NCI-H2196 (cell line): Measurements from ENCODE around the gene LNP1.
A peak's percentile ranks its signal among the peaks of the same experiment; 100 is the strongest.
"Not testable (repeated sequence)": the region's sequence is repeated elsewhere in the genome, so short reads cannot be mapped to it uniquely, and the experiment has no call there.

ENCODE experiments used
- DNase-seq: peaks from one replicate; lab custom pipeline; 2025; ENCODE audit not compliant: unreplicated experiment; lab: John Stamatoyannopoulos, UW

LNP1 gene

DNA sequence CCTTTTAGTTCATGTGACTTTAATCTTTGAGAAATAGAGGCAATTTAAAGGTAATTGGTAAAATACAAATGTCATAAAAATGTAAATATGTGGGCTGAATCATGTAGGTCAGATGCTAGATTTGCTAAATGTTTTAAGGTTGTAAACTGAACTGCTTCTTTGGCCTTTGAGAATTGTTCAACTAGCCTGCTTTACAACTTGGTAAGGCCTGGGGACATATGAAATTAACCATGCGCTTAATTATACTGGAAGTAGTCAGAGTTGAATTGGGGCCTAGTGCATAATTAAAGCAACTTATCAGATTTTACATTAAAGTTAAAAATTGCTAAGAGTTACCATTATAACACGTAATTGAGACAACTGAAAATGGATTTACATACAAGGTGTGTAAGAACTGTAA is 70.1 kb downstream of the LNP1 start:
- DNase-seq: no peak

DNA sequence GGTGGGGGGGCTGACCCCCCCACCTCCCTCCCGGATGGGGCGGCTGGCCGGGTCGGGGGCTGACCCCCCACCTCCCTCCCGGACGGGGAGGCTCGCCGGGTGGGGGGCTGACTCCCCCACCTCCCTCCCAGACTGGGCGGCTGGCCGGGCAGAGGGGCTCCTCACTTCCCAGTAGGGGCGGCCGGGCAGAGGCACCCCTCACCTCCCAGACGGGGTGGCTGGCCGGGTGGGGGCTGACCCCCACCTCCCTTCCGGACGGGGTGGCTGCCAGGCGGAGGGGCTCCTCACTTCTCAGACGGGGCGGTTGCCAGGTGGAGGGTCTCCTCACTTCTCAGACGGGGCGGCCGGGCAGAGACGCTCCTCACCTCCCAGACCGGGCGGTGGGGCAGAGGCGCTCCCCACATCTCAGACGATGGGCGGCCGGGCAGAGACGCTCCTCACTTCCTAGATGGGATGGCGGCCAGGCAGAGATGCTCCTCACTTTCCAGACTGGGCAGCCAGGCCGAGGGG is 76.6 kb downstream of the LNP1 start:
- not testable (repeated sequence) for DNase-seq

DNA sequence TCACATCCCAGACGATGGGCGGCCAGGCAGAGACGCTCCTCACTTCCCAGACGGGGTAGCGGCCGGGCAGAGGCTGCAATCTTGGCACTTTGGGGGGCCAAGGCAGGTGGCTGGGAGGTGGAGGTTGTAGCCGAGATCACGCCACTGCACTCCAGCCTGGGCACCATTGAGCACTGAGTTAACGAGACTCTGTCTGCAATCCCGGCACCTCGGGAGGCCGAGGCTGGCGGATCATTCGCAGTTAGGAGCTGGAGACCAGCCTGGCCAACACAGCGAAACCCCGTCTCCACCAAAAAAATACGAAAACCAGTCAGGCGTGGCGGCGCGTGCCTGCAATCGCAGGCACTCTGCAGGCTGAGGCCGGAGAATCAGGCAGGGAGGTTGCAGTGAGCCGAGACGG is 77.2 kb downstream of the LNP1 start:
- DNase-seq: not testable (repeated sequence)

DNA sequence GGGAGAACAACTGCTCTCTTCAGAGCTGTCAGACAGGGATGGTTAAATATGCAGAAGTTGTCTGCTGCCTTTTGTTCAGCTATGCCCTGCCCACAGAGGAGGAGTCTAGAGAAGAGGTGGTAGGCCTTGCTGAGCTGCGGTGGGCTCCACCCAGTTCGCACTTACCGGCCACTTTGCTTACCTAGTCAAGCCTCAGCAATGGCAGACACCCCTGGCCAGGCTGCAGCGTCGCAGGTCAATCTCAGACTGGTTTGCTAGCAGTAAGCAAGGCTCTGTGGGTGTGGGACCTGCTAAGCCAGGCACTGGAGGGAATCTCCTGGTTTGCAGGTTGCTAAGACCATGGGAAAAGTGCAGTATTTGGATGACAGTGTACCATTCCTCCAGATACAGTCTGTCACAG is 78.7 kb downstream of the LNP1 start:
- DNase-seq: no peak

DNA sequence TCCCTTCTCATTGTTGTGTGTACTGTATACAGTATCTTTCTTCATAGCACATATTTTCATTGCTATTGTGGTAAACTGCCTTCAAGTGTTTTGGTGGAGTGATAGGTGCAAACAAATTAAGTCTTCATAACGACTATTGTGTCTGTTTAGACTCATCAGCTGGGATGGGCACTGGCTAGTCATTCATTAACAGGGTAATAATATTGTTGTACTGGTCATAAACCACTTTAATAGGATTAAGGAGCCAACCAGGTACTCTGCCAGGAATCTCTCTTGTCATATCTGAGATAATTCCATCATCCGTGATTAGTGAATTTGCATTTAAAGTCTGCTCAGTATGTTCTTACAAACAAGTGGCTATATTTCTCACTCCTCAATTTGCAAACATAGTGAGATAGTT is 80.8 kb downstream of the LNP1 start:
- DNase-seq: no peak

DNA sequence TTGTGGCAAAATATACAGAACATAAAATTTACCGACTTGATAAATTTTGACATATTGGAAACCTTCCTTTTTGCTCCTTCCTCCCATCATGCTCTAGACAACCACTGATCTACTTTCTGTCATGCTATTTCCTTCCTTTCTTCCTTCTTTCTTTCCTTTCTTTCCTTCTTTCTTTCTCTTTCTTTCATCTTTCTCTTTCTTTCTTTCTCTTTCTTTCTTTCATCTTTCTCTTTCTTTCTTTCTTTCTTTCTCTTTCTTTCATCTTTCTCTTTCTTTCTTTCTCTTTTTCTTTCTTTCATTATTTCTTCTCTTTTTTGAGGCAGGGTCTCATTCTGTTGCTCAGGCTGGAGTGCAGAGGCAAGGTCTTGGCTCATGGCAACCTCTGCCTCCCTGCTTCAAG is 82.2 kb downstream of the LNP1 start:
- no peak for DNase-seq

DNA sequence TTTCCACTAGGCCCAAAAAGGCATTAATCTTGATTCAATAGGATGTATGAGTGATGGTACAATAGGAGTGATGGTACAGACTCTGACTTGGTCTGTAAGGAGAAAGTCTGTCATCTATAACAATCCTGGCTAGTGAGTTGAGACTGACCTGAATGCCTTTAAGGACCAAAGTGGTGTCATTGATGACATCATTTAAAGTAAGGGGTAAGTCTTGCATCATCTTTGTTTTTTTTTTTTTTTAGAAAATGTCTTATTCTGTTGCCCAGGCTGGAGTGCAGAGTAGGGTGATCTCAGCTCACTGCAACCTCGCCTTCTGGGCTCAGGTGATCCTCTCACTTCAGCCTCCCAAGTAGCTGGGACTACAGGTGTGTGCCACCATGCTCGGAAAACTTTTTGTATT is 85.5 kb downstream of the LNP1 start:
- DNase-seq: no peak

DNA sequence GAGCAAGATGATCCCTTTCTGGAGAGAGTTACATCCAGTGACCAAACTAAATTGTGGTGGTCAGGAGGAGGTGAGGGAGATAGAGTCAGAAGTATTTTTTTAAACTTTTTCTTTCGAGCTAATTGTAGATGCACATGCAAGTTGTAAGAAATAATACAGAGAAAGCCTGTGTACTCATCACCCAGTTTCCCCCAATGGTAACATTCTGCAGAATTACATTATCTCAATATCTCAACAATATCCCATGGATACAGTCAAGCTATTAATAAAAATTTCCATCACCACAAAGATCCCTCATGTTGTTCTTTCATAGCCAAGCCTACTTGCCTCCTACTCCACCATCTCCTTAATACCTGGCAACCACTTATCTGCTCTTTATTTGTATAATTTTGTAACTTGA is 87.8 kb downstream of the LNP1 start:
- DNase-seq: no peak

DNA sequence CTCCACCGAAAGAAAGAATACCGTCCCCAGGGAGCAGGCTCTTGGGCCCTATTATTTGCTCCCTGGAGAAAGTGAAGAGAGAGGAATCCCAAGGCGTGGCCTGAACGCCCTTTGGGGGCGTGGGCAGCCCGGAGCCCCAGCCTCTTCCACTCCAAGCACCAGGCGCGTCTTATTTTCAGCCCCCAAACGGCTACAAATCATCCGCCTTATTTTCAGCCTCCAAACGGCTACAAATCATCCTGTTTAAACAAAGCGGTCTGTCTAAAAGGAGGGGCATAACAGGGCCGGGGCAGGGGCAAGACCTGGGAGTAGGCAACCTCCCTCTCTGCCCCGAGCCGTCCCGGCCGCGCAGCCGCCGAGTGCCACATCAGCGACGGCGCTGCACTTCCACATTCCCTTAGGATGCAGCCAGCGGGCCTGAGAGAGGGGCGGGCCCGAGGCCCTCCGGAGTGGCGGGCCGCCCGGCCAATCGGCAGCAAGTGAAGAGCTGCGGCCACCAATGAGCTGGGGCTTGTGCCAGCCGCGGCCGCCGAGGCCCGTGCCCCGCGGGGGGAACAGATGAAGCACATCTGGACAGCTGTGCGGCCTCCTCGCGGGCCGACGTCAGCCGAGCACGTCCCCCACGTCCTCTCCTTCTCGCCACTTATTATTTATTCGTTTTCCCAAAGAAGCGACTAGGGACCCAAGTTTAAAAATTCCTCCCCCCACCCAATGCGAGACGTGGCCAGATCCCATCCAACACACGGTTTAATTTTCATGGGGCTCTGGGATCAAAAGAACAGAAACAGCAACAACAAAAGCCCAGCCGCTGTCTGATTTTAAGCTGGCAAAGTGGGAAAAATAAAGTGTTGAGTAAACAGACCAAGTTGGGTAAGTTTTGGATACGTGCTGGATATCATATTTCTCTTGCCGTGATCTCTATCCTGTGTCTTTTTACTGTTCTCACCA is 91.0 kb downstream of the LNP1 start, which contains the start of gene TMEM45A:
TSS of gene TMEM45A (plus strand) at position 561 of the 948 bp plus-strand sequence. CDS start 62,593 bp downstream, outside the sequence.
- DNase-seq: peak; percentile 92

DNA sequence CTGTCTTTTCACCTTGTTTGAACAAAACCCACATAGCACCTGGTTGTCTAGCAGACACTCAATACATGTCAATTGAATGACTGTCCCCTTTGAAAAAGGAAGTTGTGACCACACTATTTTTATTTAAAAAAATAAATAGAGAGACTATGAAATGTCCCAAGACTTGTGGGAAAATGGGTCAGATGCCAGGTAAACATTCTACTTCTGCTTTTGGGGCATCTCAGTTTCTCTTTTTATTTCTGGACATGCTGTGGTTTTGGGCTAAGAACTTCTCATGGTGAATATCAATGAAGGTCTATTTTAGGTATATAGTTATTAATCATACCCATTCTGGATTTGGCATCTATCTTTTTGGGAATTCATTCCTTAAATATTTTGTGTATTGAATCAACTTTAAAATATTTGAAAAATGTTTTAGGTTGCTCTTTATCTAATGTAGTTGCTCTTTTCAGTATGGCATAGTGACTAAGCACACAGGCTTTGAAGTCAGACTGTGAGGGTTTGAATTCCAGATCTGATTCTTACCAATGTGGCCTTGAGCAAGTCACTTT is 95.4 kb downstream of the LNP1 start:
- DNase-seq: no peak

DNA sequence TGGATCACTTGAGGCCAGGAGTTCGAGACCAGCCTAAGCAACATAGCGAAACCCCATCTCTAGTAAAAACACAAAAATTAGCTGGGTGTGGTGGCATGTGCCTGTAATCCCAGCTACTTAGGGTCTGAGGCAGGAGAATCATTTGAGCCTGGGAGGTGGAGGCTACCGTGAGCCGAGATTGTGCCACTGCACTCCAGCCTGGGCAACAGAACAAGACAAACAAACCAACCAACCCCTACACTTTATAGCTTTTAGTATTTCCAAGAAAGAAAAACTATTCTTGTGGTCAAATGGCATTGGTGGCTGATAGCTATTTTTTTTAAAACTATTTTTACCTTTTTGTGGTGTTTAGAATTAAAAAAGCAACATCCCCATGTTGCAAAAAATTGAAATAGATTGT is 98.3 kb downstream of the LNP1 start:
- DNase-seq: no peak

DNA sequence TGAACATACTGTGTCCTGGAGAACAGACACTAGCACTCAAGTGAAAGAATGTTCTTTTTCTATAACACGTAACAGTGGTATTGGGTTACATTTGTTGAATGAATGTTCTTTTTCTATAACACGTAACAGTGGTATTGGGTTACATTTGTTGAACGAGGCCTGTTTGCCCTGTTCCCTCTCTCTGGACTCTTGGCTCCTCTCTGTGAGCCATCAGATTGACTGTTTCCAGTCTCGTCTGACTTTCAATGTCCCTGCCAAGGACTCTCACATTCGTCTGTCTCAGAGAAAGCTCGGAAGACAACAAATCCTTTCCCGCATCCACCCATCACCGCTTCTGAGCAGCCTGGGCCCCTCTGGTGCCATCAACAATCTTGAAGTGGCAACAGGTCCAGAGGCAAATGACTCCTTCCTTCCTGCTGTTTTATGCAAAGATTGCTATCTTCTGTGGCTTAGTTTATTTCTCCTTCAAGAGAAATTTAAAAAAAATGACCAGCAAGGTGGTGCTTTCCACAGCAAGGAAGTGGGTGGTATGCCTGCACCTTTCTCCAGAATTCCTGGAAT is 99.1 kb downstream of the LNP1 start:
- no peak for DNase-seq

DNA sequence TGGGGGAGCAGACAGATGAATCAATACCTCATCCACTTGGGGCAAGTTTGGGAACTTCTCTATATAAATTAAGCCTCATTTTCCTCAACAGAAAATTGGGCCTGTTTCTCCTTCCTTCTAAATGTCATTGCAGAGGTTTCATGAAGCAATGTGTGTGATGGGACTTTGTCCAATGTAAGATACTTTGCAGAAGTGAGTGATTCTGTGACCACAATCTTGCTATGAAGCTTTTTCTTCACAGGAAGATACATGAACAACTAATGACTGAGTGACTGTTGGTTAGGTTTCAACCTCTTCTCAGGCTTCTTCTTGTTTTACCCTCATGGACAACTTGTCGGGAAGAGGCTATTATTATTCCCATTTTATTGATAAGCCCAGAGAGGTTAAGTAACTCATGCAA is 102.1 kb downstream of the LNP1 start:
- DNase-seq: no peak
